D721Med (cell line): ENCODE results near the gene HTRA3.

Source experiments
- DNase-seq: peaks from one replicate; pipeline ENCODE4 v3.0.0; 2011; ENCODE audit warnings: low spot score; ENCODE audit not compliant: insufficient read length
- FAIRE-seq: peaks from 2 replicates; lab custom pipeline; 2011; peaks lifted over from hg19 to GRCh38; lab: Jason Lieb, UNC
- CTCF ChIP-seq: IDR thresholded peaks from 2 replicates; pipeline ENCODE4 v1.5.1; 2012; ENCODE audit warnings: mild to moderate bottlenecking, control low read depth; ENCODE audit not compliant: insufficient read depth; ENCODE audit errors: missing control alignments

The HTRA3 gene

DNA sequence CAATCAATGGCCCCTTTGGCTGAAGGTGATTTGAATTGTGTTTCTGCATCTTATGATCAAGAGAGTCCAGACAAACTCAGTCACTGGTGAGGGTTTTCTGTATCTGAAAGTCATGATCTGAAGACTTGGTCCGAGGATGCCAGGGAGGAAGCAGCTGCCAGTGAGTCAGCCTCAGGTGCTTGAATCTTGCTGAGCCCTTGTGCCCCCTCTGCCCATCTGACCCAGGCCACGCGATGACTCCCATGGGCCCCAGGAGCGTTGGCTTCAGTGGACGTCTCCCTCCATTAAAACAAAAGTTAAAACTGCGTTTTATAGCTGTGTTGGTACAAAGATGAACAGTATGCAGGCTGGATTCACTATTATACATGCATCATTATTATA lies 62.0 kb downstream of the HTRA3 start:
- DNase-seq, result no peak
- TF ChIP-seq CTCF, result no peak
- FAIRE-seq, result no peak

DNA sequence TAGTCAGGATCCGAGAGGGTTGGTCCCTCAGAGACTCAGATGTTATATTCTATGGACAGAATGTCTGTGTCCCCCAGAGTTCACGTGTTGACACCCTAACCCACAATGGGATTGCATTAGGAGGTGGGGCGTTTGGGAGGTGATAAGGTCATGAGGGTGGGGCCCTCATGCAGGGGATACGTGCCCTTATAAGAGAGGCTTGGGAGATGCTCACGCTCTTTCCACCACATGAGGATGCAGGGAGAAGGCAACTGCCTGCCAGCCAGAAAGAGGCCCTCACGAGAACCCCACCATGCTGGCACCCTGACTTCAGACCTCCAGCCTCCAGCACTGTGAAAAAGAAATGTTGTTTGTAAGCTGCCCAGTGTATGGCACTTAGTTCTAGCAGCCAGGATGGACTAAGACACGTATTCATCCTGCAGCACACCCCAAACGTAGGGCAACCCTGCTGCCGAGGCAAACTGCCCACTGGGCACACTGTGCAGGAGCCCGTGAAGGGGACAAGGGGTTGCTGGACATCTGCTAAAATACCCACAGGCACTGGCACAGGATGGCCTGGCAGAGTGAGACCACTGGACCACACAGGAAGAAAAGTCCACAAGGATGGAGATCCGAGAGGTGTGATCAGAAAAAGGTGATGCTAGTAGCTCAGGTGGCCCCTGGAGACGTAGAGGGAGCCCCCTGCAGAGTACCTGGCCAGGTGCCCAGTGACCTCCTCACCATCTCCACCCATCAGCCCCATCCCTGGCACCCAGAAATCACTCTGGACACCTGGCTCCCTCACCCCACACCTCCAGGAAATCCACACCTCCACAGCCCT lies 62.7 kb downstream of the HTRA3 start:
- DNase-seq (no peak), FAIRE-seq (no peak)
- TF ChIP-seq CTCF, result no peak

DNA sequence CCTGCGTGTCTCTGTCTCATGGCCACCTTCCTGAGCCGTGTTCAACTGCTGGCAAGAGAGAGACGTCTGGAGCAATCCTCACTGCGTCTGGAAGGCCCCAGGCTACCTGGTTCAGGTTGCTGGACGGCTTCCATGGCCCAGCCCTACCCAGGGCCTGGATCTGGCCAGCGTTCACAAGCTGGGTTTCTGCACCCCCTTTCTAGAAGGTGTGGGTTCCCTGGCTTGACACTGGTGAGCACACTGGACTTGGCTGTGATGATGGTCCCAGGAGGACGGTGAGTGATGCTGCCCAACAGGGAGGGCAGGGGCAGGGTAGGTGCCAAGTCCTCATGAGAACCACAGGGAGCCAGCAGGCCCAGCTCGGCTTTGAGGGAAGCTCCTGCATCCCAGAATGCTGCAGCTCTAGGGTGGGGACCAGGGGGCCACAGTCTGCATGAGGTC lies 63.4 kb downstream of the HTRA3 start:
- TF ChIP-seq CTCF, result no peak
- FAIRE-seq, result no peak
- no peak for DNase-seq

GRCh38 chr4:8333726-8334460 lies 64.3 kb downstream of the HTRA3 start:
- DNase-seq (no peak), FAIRE-seq (no peak)
- TF ChIP-seq CTCF, result no peak

GRCh38 chr4:8334786-8335460 lies 65.4 kb downstream of the HTRA3 start:
- no peak for FAIRE-seq
- TF ChIP-seq CTCF, result no peak
- no peak for DNase-seq

DNA sequence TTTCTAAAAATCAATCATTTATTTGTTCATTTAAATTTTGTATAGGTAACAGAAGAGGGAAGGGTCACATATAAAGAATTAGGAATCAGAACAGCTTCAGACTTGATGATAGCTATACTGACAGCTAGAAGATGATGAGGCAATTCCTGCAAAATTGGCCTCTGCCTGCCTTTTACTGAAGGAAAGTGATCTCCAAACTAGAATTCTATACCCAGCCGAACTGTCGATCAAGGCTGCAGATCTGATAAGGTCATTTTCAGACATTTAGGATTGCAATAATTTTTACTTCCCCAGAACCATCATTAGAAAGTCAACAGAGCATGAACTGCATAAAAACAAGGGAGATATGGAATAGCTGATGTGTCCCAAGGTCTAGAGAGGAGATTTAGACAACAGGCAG lies 66.3 kb downstream of the HTRA3 start:
- no peak for TF ChIP-seq CTCF
- FAIRE-seq, result no peak
- no peak for DNase-seq
